Measurements from ENCODE around the gene SELENOP.

Gene SELENOP

GRCh38 chr5:42784132-42784531, 27.6 kb downstream of the SELENOP start:
- H3K36me3 Mint-ChIP-seq (ENCODE audit: low read depth), result no peaks in the 10 kb centered on the region

GRCh38 chr5:42781584-42781983, 30.1 kb downstream of the SELENOP start:
- Mint-ChIP-seq H3K4me1 (no peaks in the 10 kb centered on the region), H3K9me3 (peaks cover 17% of the 10 kb centered on the region), H3K27me3 (ENCODE audit: low read depth) (no peaks in the 10 kb centered on the region), H3K4me3 (no peak overlapping the region), H3K36me3 (ENCODE audit: low read depth) (no peaks in the 10 kb centered on the region), H3K27ac (no peak overlapping the region)
- no peak for TF ChIP-seq CTCF (IDR thresholded peaks at IDR 0.05; ENCODE audit: unreplicated experiment in 3 of 3)

More at GRCh38 chr5:42784132-42784531, 27.6 kb downstream of the SELENOP start:
- no peaks in the 10 kb centered on the region for H3K27me3 Mint-ChIP-seq (ENCODE audit: low read depth)
- no peak overlapping the region for H3K4me3 Mint-ChIP-seq
- TF ChIP-seq CTCF (IDR thresholded peaks at IDR 0.05; ENCODE audit: unreplicated experiment in 3 of 3), result no peak
- no peak overlapping the region for H3K27ac Mint-ChIP-seq
- H3K4me1 Mint-ChIP-seq, result no peaks in the 10 kb centered on the region
- H3K9me3 Mint-ChIP-seq, result peaks cover 27% of the 10 kb centered on the region

- no peaks in the 10 kb centered on the region for H3K4me1 Mint-ChIP-seq
- H3K9me3 Mint-ChIP-seq, result no peaks in the 10 kb centered on the region
- H3K36me3 Mint-ChIP-seq (ENCODE audit: low read depth), result no peaks in the 10 kb centered on the region
- no peaks in the 10 kb centered on the region for H3K27me3 Mint-ChIP-seq (ENCODE audit: low read depth)
- no peak for TF ChIP-seq CTCF (IDR thresholded peaks at IDR 0.05; ENCODE audit: unreplicated experiment in 3 of 3)
- no peak overlapping the region for H3K27ac Mint-ChIP-seq
- H3K4me3 Mint-ChIP-seq, result no peak overlapping the region
Observed at GRCh38 chr5:42779083-42779482, 32.6 kb downstream of the SELENOP start.

- TF ChIP-seq CTCF (IDR thresholded peaks at IDR 0.05; ENCODE audit: unreplicated experiment in 3 of 3), result no peak
- Mint-ChIP-seq H3K4me3 (no peak overlapping the region), H3K4me1 (no peaks in the 10 kb centered on the region), H3K36me3 (ENCODE audit: low read depth) (no peaks in the 10 kb centered on the region), H3K27me3 (ENCODE audit: low read depth) (no peaks in the 10 kb centered on the region), H3K9me3 (no peaks in the 10 kb centered on the region), H3K27ac (no peak overlapping the region)
Observed at GRCh38 chr5:42772265-42772993, 39.3 kb downstream of the SELENOP start.

- H3K36me3 Mint-ChIP-seq (ENCODE audit: low read depth), result no peaks in the 10 kb centered on the region
- TF ChIP-seq CTCF (IDR thresholded peaks at IDR 0.05; ENCODE audit: unreplicated experiment in 3 of 3), result no peak
- no peak overlapping the region for H3K4me3 Mint-ChIP-seq
- no peaks in the 10 kb centered on the region for H3K4me1 Mint-ChIP-seq
- H3K27me3 Mint-ChIP-seq (ENCODE audit: low read depth), result no peaks in the 10 kb centered on the region
- no peaks in the 10 kb centered on the region for H3K9me3 Mint-ChIP-seq
- no peak overlapping the region for H3K27ac Mint-ChIP-seq
Observed at GRCh38 chr5:42770003-42770402, 41.7 kb downstream of the SELENOP start.

GRCh38 chr5:42768106-42768504, 43.6 kb downstream of the SELENOP start:
- Mint-ChIP-seq H3K4me3 (no peak overlapping the region), H3K4me1 (no peaks in the 10 kb centered on the region), H3K9me3 (no peaks in the 10 kb centered on the region), H3K27ac (no peak overlapping the region), H3K27me3 (ENCODE audit: low read depth) (no peaks in the 10 kb centered on the region), H3K36me3 (ENCODE audit: low read depth) (no peaks in the 10 kb centered on the region)
- no peak for TF ChIP-seq CTCF (IDR thresholded peaks at IDR 0.05; ENCODE audit: unreplicated experiment in 3 of 3)
